ENCODE measurements around the gene BARX2.

GRCh38 chr11:129390303-129390821 is 14.7 kb downstream of the BARX2 start:
- TF ChIP-seq, protein P1, sequence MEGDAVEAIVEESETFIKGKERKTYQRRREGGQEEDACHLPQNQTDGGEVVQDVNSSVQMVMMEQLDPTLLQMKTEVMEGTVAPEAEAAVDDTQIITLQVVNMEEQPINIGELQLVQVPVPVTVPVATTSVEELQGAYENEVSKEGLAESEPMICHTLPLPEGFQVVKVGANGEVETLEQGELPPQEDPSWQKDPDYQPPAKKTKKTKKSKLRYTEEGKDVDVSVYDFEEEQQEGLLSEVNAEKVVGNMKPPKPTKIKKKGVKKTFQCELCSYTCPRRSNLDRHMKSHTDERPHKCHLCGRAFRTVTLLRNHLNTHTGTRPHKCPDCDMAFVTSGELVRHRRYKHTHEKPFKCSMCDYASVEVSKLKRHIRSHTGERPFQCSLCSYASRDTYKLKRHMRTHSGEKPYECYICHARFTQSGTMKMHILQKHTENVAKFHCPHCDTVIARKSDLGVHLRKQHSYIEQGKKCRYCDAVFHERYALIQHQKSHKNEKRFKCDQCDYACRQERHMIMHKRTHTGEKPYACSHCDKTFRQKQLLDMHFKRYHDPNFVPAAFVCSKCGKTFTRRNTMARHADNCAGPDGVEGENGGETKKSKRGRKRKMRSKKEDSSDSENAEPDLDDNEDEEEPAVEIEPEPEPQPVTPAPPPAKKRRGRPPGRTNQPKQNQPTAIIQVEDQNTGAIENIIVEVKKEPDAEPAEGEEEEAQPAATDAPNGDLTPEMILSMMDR (IDR thresholded peaks at IDR 0.05) = no peak
- TF ChIP-seq EP300 (IDR thresholded peaks at IDR 0.05) (no peak), POLR2A (IDR thresholded peaks at IDR 0.05) (no peak)
